CD4-positive, alpha-beta T cell treated with Interleukin-21 for 1 hour (primary cell): ENCODE measurements around the gene NMT2.
"Not testable (repeated sequence)": the region's sequence is repeated elsewhere in the genome, so short reads cannot be mapped to it uniquely, and the experiment has no call there.

Experiments
- DNase-seq: peaks from one replicate; pipeline ENCODE4 v3.0.0-alpha.2; 2020

The NMT2 gene

DNA sequence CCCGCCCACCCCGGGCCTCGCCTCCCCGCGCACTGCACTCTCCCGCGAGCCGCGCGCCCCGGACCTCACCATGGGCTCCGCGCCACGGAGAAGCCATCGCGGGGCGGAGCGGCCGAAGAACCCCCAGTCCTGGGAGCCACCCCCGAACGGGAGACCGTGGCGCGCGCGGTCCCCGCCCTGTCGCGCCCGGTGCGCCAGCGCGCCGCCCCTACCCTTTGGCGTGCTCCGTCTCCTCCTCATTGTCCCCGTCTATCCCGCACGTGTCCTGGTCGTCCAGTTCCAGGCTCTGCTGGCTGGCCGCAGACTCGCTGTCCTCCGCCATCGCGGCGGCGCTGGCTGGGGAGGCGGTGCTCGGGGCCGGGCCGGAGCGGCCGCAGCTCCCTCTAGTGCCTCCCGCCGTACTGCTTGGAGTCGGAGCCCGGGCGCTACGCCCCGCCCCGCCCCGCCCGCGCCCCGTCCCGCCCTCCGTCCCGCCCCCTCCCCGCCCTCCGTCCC, at the start of gene NMT2:
Gene NMT2, minus strand, starts transcription at position 403 of the 495 bp plus-strand sequence. Its CDS starts 81 bp downstream, at position 322.
- DNase-seq = no peak

DNA sequence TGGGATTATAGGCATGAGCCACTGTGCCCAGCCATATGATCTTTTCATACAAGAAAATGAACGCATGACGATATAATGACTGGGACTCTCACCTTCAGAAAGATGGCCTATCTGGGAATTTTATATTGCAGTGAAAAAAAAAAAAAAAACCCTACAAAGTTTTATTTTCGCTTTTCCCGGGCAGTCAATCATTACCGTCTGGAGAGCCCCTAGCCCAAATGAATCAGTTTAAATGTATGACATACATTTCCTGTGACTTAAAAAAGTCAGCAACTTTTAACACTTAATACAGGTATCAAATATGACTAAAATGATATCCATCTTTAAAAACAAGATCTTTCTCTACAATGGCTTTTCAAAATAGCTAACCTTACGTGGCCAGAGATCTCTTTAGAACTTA, 48.2 kb upstream of the NMT2 start:
- DNase-seq = no peak

- DNase-seq = no peak
Observed at GRCh38 chr10:15214237-15214636, 45.7 kb upstream of the NMT2 start.

DNA sequence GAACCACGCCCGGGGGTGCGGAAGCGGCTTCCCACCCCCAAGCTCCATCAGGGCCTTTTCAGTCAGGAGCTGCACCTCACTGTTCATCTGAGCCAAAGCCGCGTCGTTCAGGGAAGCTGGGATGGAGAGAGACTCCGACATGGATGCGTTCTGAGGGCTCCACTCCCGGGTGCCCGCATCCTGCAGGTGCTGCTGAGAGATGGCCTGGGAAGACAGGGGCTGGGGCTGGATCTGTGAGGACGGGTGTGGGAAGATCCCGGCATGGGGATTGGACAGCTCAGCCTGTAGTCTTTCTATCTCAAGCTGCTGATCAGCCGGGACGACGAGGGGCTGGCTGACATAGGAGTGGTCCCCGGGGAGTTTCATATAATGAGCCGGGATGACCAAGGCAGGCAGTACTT, 45.0 kb upstream of the NMT2 start:
- no peak for DNase-seq

DNA sequence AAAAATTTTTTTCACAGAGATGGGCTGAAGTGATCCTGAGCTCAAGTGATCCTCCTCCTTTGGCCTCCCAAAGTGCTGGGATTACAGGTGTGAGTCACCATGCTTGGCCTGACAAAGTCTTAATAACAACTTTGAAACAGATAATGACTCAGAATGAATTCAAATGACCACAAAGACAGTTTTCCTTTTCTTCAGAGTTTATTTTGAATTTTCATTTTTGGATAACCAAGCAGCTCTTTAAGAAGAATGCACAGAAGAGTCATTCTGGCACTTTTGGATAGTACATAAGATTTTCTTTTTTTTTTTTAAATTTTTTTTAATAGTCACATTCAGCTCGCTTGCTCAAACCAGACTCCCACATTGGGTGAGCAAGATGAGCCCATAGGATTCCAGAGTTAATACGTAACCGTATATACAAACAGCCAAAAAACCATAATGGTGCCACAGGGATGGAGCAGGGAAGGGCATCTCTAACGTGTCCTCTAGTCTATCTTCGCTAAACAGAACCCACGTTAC, 43.0 kb upstream of the NMT2 start:
- no peak for DNase-seq

GRCh38 chr10:15210521-15210920, 42.0 kb upstream of the NMT2 start:
- DNase-seq = no peak

GRCh38 chr10:15209827-15210509, 41.5 kb upstream of the NMT2 start:
- peak; percentile 80 for DNase-seq

DNA sequence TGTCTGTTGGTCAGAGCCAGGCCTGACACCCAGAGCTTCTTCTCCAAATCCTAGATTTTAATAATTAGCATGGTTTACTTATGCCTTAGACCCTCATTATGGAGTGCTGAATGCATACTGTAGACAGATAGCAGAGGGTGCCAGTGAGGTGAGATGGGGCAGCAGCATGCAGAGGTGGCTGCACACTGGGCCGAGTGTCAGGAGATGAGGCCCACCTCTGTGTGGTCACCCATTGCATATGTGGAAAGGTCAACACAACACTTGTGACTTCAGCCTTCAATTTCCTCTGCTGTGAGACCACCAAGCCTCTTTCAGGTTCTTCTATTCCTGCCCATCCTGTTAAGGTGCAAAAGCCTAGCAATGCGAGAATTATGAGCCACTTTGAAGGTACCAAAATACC, 39.7 kb upstream of the NMT2 start:
- DNase-seq = no peak

DNA sequence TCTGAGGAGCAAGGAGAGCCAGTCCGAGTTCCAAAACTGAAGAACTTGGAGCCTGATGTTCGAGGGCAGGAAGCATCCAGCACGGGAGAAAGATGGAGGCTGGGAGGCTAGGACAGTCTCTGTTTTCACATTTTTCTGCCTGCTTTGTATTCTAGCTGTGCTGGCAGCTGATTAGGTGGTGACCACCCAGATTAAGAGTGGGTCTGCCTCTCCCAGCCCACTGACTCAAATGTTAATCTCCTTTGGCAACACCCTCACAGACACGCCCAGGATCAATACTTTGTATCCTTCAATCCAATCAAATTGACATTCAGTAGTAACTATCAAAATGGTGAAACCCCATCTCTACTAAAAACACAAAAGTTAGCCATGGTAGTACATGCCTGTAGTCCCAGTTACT, 38.9 kb upstream of the NMT2 start:
- not testable (repeated sequence) for DNase-seq

DNA sequence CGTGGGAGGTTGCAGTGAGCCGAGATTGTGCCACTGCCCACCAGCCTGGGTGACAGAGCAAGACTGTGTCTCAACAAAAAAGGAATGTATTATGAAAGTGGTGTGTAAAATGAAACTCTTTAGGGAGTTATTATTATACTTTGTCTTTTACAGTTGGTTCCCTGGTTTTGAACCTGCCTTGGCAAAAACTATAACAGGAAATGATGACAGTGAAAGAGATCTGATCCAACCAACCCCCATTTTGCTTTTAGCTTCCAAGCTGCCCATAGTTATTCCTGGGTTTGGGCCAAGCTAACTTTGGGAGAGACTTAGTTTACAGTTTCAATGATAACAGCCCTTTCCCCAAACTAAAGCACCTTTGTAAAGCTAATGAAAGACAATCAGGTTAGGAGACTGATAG, 34.1 kb upstream of the NMT2 start:
- DNase-seq = no peak

- not testable (repeated sequence) for DNase-seq
Observed at GRCh38 chr10:15202301-15202621, 33.8 kb upstream of the NMT2 start.

GRCh38 chr10:15201589-15202300, 33.3 kb upstream of the NMT2 start:
- no peak for DNase-seq

GRCh38 chr10:15200626-15201025, 32.1 kb upstream of the NMT2 start:
- DNase-seq = no peak

GRCh38 chr10:15197911-15198310, 29.4 kb upstream of the NMT2 start:
- no peak for DNase-seq

- DNase-seq = no peak
Observed at GRCh38 chr10:15197276-15197675, 28.8 kb upstream of the NMT2 start.

DNA sequence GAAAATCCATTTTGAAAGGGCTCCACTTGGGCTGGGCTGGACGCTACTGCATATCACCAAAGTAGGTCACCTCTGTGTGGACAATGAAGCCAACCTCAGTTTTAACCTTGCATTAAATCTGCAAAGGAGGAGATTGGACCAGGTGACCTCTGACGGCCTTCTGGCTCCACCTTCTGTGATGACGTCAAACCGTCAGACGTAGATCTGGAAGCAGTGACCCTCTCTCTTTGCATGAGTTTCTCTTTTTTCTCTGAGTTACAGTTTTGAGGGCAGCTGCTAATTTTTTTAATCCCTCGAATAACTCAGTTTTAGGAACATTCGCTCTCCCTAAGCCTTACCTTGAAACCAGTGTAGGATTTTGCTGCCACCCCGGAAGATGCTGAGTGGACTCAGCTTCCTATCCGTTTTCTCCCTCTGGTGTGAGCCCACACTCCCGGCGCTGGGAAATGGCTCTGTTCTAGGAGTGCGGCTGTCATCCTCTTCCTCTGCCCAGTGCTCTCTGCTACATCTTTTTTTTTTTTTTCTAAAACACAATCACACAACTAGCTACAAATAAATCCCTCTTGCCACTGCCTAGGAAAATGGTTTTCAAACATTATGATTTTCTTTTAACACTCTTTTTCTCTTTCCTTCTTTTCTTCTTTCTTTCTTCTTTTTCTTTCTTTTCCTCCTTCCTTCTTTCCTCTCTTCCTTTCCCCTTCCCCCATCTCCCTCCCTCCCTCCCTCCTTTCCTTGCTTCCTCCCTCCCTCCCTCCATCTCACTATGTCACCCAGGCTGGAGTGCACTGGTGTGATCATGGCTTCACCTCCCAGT, 27.7 kb upstream of the NMT2 start:
- DNase-seq = peak; percentile 28

- no peak for DNase-seq
Observed at GRCh38 chr10:15189133-15189885, 20.8 kb upstream of the NMT2 start.

DNA sequence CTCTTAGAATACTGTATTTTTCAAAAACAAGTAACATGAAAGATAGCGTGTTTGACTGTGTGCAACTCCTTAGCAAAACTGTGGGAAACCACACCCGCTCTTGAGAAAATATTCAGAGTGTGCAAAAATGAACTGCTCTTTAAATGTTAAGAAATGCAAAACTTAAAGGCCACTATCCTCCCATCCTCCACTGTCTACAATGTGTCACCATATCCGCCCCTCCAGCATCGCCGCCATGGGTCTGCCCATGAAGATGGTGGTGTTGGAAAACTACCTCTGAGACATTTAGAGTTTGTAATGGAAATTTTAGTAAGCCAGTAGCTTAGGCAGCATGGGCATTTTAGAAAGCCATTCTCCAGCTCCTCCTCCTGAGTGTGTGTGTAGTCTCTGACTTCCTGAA, 20.1 kb upstream of the NMT2 start:
- DNase-seq = no peak

DNA sequence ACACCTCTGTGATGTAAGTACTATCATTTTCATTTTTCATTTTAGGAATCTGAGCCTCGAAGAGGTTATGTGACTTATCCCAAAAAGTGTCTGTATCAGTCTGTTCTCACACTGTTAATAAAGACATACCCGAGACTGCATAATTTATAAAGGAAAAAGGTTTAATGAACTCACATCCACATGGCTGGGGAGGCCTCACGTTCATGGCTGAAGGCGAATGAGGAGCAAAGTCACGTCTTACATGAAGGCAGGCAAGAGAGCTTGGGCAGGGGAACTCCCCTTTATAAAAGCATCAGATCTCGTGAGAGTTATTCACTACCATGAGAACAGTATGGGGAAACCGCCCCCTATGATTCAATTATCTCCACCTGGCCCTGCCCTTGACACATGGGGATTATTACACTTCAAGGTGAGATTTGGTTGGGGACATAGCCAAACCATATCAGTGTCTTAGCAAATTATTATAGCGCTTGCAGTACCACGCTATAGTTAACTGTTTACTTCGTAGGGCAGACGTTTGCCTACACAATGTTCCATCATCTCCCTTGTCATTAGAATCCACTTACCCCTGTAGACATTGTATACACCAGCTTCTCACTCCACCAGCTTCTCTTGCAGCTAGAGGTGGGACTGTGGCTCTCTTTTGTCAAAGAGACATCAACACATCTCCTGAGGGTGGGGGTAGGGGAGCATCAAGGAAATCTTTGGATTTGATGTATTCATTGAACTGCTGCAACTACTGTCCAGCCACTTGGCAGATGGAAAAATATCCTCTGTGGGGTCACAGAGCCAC, 15.4 kb upstream of the NMT2 start:
- no peak for DNase-seq

DNA sequence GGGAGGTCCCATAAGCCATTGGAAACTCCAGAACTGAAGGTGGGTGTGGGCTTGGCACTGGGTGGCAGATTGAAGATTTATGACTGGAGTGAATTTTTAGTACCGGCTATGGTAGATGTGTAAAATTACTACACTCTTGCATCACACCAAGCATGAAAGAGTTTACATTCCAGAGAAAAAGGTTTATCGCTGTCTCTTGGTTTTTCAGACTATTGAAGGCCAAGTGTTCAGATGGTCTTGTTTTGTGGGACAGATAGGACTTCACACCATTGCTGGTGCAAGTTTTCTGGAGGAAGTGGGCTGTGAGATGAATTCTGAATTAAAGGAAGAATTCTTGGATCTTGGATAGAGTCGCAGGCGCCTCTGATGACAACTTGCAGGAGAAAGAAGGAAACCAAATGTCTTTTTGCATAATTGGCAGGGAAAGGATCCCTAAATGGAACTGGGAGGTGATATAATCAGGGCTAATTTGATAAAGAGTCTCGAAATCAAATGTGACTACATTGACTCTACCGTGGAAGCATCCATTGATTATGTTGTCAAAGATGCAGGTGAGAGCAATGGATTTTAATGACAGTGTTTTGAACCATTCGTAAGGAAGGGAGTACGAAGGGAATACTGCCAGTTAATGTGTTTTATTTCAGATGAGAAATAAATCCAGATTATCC, 14.2 kb upstream of the NMT2 start:
- no peak for DNase-seq

- no peak for DNase-seq
Observed at GRCh38 chr10:15181576-15182156, 13.2 kb upstream of the NMT2 start.
